OCI-LY1 (cell line): Measurements from ENCODE around the gene SLC22A23.

Experiments
- CTCF ChIP-seq: fragments of 200-600 bp; sonication (generic), shearing (Covaris generic); IDR thresholded peaks from 2 replicates; pipeline ENCODE4 v1.5.1; 2017; ENCODE audit warnings: mild to moderate bottlenecking, antibody characterized with exemption, low read length, moderate library complexity, mixed read lengths
- EZH2 ChIP-seq: fragments of 200-600 bp; sonication (generic), shearing (Covaris generic); IDR thresholded peaks from 2 replicates; pipeline ENCODE4 v1.8.0; 2017; ENCODE audit warnings: borderline replicate concordance, mixed run types, mild to moderate bottlenecking, antibody characterized with exemption, low read length, moderate library complexity, mixed read lengths

DNA sequence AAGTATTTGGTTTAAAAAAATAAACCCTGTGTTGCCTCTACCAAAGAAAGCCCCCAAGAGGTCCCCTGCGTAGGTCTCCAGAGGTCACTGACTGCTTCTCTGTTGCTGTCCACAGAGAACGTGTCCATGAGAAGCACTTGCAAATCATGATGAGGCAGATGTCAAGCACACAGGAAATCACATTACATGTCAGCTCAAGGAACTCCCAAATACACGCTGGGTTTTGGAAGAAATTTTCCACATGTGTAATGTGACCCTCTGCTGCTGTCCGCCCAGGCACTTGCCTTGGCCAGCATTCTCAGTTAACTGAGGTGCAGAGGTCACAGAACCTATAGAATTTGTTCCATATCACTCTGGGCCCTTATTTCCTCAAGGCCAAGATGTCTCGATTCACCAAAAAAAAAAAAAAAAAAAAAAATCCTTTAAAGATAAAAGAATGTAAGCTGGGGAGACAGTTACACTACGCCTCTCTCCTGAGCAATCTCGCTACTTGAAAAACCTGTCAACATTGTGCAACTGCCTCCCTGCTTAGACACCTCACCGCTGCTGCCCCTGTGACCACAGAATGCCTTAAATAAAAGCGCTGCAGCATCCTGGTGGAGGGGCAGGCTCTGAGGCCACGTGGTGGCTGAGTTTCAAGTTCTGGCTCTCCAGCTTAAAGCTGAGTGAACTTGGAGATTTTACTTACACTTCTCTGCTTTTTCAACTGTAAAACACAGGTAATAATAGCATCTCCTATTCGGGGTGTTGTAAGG lies 42.3 kb downstream of the SLC22A23 start:
- TF ChIP-seq EZH2 (no peak), CTCF (no peak)
